ENCODE measurements around the gene ARHGAP29.

The ARHGAP29 gene, protein sequence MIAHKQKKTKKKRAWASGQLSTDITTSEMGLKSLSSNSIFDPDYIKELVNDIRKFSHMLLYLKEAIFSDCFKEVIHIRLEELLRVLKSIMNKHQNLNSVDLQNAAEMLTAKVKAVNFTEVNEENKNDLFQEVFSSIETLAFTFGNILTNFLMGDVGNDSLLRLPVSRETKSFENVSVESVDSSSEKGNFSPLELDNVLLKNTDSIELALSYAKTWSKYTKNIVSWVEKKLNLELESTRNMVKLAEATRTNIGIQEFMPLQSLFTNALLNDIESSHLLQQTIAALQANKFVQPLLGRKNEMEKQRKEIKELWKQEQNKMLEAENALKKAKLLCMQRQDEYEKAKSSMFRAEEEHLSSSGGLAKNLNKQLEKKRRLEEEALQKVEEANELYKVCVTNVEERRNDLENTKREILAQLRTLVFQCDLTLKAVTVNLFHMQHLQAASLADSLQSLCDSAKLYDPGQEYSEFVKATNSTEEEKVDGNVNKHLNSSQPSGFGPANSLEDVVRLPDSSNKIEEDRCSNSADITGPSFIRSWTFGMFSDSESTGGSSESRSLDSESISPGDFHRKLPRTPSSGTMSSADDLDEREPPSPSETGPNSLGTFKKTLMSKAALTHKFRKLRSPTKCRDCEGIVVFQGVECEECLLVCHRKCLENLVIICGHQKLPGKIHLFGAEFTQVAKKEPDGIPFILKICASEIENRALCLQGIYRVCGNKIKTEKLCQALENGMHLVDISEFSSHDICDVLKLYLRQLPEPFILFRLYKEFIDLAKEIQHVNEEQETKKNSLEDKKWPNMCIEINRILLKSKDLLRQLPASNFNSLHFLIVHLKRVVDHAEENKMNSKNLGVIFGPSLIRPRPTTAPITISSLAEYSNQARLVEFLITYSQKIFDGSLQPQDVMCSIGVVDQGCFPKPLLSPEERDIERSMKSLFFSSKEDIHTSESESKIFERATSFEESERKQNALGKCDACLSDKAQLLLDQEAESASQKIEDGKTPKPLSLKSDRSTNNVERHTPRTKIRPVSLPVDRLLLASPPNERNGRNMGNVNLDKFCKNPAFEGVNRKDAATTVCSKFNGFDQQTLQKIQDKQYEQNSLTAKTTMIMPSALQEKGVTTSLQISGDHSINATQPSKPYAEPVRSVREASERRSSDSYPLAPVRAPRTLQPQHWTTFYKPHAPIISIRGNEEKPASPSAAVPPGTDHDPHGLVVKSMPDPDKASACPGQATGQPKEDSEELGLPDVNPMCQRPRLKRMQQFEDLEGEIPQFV

DNA sequence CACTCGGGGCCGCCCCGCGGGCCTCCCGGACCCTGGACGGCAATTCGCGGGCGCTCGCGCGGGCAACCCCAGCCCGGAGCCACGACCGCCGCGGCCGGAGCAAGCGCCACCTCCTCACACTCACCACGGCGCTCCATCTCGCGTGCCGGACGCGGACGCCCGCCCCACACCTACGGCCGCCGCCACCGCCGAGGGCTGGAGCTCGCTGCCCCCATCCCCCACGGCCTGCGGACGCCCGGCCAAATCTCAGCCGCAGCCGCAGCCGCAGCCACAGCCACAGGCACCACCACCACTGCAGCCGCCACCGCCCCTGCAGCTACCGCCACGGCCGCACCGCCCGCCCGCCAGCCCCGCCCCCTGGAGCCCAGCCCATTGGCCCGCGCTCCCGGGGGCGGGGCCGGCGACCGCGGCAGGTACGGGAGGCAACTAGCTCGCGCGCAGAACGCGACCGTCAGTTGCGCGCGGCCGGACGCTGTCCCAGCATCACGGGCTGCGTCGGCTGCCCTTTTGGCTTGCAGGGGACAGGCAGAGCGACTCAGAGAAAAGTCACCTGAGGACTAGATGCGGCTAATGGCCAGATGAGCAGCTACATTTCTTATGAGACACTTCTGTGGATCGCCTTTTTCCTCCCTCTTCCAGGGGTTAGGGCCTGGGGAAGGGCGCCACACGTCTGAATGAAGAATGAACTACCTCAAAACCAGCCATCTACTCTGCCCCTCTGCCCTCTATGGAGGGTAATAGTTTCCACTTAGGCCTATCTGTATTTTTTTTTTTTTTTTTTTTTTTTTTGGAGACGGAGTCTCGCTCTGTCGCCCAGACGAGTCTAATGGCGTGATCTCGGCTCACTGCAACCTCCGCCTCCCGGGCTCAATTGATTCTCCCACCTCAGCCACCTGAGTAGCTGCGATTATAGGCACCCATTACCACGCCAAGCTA is at the start of gene ARHGAP29:
Gene ARHGAP29, minus strand, starts transcription at position 294 of the 936 bp plus-strand sequence. CDS start 5,973 bp downstream, outside the sequence.
- peak; percentile 69 for DNase-seq (ENCODE audit: low read depth)

DNA sequence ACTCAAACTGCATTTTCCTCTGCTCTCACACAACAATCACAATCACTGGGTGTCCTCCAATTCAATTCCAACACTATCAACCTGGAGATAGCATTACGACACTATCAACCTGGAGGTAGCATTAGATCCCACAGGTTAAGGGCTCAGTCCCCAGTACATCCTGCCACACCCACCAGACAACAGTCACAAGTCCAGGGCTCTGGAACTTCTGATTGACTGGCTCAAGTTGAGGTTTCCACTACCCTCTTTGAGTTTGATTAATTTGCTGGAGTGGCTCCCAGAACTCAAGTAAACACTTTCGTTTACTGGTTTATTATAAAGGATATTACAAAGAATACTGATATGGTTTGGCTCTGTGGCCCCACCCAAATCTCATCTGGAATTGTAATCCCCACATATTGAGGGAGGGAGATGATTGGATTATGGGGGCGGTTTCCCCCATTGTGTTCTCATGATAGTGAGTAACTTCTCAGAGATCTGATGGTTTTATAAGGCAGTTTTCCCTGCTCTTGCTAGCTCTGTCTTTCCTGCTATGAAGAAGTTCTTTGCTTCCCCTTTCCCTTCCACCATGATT is 49.6 kb upstream of the ARHGAP29 start:
- no peak for DNase-seq (ENCODE audit: low read depth)

DNA sequence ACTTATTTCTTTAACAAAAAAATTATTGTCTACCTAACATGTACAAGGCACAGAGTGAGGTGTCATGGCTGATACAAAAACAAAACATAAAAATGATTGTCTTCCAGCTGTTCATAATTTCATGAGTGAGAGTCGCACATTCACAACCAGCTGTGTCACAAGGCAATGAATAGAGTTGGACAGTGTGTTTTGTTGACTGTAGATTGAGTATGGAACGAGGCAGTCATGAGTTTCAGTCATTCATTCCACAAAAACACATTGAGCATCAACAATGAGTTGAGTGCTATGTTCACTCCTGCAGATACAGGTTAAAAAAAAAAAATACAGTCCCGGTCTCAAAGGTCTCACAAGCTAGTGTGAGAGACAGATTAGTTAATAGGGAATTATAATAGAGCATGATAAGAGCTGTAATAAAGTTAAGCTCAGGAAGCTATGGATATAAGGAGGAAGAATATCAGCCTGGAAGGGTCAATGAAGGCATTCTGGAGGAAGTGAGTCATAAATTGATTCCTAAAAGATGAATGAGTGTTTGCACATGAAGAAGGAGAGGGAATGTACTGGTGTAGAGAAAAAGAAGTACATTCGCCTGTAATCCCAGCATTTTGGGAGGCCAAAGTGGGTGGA is 47.8 kb upstream of the ARHGAP29 start:
- no peak for DNase-seq (ENCODE audit: low read depth)

DNA sequence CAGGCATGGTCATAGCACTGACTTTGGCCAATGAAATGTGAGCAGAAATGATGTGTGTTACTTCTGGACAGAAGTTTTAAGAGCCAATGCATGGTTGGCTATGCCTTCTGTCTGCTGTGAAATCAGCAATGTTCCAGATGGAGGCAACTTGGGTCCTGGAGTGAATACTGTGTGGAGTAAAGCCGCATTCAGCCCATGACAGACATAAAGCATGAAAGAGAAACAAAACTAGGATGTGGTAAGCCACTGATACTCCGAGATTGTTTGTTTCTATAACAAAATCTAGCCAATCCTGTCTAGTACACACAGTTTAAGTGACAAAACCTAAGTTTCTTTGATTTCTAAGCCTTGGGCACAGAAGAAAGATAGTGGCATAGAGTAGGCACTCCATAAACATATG is 47.1 kb upstream of the ARHGAP29 start:
- peak; percentile 23 for DNase-seq (ENCODE audit: low read depth)

DNA sequence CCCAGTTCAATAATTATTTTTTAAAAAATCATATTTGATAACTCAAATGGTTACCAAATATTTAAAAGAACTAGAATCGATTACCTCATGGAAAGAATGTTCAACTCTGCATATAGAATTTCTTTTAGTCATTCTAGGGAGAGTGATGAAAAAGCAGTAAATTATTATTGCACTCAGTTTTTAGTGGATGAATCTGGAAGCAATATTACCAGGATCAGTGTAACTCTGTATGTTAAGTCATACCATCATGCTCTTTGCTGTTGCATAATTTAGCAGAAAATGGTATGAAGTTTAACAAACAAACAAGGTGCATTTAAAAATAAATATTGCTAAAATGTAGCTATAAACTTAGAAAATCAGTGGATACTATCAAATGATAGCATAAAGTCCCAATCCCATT is 46.1 kb upstream of the ARHGAP29 start:
- DNase-seq (ENCODE audit: low read depth) = peak; percentile 54

DNA sequence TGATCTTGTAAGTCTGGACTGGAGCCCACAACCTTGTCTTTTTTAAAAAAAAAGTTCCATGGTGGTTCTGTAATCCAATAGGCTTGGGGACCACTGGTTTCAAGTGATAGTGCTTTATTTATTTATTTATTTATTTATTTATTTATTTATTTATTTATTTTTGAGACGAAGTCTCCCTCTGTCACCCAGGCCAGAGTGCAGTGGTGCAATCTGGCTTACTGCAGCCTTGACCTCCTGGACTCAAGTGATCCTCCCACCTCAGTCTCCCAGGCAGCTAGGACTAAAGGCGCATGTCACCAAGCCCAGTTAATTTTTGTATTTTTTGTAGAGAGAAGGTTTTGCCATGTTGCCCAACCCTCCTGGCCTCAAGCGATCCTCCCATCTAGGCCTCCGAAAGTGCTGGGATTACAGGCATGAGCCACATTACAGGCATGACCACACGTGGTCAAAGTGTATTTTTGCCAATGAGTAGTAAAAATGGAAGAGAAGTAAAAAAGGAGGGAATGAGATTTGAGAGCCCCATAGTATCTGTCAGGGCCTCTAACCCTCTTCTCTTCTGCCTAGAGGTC is 44.8 kb upstream of the ARHGAP29 start:
- no peak for DNase-seq (ENCODE audit: low read depth)

DNA sequence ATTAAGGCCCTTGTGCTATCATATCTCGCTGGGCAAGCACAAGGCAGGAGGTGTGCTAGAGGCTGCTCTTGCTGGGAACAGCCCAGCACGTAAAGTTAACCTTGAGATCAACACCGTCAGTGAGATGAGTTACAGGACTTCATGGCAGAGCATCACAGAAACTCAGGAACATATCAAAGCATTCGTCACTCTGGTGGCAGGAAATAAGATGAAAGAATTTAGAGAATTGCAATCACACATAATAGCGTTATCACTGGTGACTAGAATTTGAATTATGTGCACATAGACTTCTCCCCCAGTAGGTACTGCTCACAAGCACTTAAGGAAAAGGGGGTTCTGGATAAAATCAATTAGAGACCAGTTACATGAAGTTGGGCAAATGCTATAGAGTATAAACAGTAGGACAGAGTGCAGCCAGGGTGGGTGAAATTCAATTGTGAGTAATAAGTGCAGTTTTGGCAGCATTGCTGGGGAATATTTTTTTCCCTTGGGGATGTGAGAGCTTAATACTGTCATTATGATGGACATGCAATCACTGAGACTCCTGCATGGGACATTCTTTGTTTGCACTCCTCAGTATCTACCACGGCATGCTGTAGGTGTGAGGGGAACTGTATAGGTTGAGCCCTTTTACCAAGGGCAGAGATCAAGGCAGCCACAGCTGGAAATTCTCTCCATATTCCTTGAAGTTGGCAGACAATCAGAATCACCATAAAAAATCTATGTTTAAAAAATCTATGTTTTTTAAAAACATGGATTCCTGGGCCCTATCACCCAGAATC is 44.2 kb upstream of the ARHGAP29 start:
- no peak for DNase-seq (ENCODE audit: low read depth)

DNA sequence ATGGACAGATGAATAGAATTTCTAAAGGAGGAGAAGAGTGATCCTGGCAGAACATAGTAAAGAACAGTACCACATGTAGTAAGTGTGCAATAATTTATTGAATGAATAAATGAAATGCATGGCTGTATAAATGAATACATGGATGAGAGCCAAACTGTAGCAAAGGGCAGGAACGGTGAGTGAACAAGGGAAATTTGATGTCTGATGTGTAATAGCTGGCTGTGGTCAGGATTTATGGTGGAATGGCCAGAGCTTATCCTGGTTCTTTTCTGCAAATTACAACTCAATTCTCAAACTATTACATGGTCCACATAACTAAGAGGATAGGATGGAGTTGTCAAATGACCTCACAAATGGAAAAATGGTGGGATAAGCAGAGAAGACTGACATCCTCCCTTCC is 43.2 kb upstream of the ARHGAP29 start:
- DNase-seq (ENCODE audit: low read depth) = no peak

DNA sequence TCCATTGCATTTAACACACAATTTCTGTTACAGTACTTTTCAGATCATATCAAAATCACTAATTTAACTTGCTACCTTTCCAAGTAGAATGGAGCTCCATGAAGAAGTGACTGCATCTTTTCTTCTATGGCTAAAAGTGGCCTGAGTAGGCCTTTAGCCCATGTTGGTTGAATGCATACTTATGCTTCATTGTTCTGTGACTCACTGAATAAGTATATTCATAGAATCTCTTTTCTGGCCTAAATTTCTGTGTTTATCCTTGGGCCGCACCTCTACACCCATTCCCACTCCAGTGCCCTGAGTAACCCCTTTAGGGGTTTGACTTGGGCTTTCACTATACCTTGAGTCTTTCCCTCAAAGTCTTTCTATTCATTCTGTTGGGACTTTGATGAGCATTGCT is 42.1 kb upstream of the ARHGAP29 start:
- no peak for DNase-seq (ENCODE audit: low read depth)

DNA sequence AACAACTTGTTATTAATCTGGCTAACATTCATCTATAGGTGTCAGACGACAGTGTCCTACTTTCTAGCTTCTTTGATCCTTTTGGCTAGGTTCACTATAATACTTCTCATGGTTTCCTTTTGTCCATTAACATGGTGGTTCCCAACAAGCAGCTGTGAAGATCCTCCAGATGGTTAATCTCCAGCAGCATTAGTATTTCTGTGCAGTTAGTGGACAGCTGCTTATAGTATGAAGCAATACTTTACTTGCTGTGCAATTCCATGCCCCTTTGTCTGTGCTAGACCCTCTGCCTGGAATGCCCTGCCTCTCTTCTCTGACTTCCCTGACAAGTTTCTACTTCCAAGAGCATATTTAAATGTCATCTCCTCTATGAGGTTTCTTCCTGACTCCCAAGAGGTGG is 41.7 kb upstream of the ARHGAP29 start:
- no peak for DNase-seq (ENCODE audit: low read depth)

DNA sequence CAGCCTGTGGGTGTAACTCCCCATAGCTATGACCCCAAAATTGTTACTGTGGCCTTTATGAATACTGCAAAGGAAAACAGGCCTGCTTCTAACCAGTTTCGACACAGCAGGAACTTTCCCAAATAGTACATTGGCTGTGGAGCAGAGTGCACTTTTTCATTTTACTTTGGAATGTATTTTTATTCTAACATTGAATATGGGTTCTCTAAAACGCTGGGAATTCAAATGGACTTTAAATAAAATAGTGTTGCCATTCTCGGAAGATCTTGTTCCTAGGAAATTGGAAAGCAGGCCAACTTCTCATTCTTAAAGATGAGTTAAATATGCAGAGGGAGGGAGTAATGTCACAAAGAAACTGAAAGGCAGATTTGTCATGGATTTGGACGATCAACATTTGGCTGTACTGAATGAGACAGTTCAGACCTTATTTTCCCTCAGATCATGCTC is 39.6 kb upstream of the ARHGAP29 start:
- DNase-seq (ENCODE audit: low read depth) = peak; percentile 82

DNA sequence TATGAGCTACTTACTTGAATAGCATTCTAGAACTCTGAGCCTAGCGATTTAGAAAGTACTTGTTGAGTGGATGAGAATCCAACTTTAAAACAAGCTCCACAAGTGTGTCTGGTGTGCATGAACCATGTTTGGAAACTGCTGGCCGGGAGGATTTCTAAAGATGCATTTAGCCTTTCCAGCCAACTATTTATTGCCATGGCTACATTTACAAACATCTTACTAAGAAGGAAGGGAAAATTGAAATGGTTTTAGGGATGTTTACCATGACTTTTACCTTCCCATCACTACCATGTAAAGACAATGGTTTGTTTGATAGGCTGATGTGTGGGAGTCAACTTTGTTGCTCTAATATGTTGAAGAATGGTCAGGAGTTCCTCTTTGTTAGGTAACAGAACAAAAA is 37.7 kb upstream of the ARHGAP29 start:
- no peak for DNase-seq (ENCODE audit: low read depth)

DNA sequence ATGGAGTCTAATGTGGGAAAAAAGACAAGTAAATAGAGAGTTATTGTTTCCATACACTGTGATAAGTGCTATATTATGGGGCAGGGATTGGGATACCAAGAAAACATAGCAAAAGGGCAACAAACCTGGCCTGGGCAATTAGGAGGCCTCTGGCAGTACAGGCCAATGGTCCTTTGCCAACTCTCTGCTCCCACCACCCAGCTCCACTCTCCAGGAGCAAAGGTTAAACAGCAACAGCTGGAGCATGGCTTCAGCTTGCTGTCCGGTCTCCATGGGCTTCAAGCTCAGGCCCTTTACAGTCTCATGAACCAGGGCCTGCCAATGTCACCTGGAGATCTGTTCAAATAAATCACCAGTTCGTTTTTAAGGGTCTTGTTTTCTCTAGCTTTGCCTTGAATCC is 37.2 kb upstream of the ARHGAP29 start:
- DNase-seq (ENCODE audit: low read depth) = no peak

DNA sequence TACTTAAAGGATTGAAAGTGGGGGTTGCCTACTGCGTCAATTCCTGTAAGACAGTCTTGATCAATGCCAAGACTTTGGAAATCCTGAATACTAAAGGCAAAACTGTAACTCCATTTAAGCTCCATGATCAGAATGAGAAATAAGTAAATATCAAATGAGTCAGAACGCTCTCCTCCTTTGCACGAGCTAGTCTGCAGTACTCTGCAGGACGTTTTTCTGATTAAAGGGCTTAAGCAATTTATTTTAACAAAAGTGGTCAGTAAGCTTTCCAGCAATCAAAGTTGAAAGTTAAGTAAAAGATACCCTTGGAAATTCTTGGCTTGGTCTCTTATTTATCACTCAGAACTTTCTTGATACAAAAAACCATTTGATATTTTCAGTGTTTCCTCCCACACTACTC is 35.7 kb upstream of the ARHGAP29 start:
- DNase-seq (ENCODE audit: low read depth) = peak; percentile 74

DNA sequence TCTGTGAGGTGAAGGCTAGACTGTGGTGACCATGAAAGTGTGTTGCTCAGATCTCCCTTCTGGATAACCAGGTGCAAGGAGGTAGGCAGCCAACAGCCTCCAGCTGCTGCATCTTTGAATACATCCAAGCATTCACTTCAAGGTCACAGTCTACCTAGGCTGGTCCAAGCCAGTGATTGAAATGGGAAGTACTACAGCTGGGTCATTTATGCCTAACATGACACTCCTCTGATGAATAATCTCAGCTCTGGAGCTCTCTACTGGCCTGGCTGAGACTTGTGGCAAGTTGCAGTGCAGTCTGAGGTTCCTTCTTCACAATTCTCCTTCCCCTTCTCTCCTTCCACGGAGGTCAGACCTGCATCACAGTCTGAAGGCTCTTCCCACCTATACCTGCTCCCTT is 35.0 kb upstream of the ARHGAP29 start:
- DNase-seq (ENCODE audit: low read depth) = no peak

DNA sequence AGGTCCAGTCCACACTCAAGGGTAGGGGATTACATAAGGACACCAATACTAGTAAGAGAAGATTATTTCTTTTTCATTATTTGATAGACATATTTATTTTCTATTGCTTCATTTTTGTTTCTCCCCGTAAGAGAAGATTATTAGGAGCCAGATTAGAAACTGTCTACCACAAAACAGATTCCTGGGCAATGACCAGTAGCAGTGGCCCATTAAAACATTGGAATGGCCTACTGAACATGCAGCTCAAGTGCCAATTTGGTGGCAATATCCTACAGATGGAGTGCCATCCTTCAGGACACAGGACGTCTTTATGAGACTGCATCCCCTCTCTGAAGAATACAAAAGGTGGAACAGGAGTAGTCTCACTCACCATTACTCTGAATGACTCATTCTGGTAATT is 34.0 kb upstream of the ARHGAP29 start:
- DNase-seq (ENCODE audit: low read depth) = no peak

DNA sequence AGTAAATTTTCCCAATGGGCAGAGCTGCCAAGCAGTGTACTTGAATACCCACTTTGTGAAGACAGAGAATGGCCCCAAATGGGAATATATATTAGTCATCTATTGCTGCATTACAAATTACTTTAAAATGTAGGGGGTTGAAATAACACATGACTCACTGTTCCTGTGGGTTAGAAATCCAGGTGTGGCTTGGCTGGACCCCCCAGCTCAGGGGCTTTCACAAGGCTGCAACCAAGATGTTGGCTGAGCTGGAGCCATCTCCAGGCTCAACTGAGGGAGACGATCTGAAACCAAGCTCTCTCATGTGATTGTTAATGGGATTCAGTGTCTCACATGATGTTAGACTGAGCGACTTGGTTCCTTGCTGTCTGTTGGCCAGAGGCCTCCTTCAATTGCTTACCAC is 33.4 kb upstream of the ARHGAP29 start:
- peak; percentile 80 for DNase-seq (ENCODE audit: low read depth)

DNA sequence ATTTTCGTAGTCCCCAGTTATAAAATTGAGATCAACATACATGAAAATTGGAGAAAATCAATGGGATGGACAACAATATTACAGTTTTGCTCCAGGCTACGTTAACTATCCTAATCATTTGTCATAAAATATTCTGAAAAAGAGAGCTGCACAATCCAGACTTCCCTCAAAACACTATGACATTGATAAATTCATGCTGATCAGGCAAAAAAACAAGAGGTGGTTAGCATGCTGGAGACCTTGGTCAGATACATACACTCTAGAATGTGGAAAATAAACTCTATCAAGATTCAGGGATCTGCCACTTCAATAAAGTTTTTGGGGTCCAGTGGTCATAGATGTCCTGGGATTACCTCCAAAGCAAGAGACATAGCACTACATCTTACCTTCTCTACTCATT is 32.5 kb upstream of the ARHGAP29 start:
- no peak for DNase-seq (ENCODE audit: low read depth)

DNA sequence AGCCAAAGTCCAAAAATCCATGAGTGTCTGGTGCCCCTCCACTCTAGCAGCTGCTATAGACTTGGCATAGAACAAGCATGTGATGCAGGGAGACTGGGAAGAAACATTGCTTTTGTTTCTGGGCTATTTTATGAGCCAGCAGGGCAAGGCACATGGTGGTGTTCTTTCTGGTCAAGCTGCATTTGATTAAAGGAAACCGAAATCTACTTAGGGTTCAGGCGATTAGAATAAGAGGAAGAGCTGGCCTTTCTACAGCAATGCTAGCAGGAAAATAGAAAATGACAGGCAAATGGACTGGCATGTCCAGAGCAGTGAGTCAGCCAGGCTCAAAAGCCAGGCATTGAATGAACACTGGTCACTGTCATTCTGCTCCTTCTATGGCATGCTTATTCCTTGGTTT is 28.5 kb upstream of the ARHGAP29 start:
- DNase-seq (ENCODE audit: low read depth) = peak; percentile 84

Measured in fibroblast of gingiva (primary cell).